ENCODE data around the gene TALDO1.

DNA sequence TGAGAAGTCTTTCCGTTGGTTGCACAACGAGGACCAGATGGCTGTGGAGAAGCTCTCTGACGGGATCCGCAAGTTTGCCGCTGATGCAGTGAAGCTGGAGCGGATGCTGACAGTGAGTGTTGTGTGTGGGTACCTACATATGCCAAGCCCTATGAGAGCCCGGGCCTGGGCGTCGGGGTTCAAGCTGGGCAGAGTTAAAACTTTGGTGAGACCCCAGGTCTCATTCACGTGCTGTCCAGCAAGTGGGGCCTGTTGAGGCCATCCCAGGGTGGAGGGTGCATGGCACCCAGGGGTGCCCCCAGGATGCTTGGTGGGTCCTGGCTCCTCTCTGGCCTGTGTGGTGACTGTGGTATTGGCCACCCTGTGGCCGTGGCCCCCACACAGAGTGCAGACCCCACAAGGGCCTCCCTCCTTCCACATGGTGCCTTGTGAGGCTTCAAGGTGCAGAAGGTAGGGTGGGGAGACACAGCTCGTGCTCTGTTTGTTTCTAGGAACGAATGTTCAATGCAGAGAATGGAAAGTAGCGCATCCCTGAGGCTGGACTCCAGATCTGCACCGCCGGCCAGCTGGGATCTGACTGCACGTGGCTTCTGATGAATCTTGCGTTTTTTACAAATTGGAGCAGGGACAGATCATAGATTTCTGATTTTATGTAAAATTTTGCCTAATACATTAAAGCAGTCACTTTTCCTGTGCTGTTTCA lies 17.2 kb downstream of the TALDO1 start:
- TF ChIP-seq, protein P1, sequence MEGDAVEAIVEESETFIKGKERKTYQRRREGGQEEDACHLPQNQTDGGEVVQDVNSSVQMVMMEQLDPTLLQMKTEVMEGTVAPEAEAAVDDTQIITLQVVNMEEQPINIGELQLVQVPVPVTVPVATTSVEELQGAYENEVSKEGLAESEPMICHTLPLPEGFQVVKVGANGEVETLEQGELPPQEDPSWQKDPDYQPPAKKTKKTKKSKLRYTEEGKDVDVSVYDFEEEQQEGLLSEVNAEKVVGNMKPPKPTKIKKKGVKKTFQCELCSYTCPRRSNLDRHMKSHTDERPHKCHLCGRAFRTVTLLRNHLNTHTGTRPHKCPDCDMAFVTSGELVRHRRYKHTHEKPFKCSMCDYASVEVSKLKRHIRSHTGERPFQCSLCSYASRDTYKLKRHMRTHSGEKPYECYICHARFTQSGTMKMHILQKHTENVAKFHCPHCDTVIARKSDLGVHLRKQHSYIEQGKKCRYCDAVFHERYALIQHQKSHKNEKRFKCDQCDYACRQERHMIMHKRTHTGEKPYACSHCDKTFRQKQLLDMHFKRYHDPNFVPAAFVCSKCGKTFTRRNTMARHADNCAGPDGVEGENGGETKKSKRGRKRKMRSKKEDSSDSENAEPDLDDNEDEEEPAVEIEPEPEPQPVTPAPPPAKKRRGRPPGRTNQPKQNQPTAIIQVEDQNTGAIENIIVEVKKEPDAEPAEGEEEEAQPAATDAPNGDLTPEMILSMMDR (IDR thresholded peaks at IDR 0.05 in 8 of 11, conservative IDR thresholded peaks at IDR 0.05 in 3 of 11), result no peak
- no peak for TF ChIP-seq POLR2AphosphoS5 (IDR thresholded peaks at IDR 0.05)
- no peak for TF ChIP-seq POLR2A (IDR thresholded peaks at IDR 0.05)

All from spleen (tissue), 7 donors.